Psoas muscle (tissue), 8 donors: Measurements from ENCODE around the gene SAMD4A. TPM values are rescaled to one million over a fixed set of nuclear protein-coding genes. Genes with fewer than 3 reads are reported as not detected.

Experiments used
- ATAC-seq, 4 donors: fragments of 200-7000 bp; cut with Tn5 transposase; one replicate each; pipeline ENCODE4 v1.9.1; 2020; ENCODE audit warnings: moderate library complexity in 3 of 4, mild to moderate bottlenecking in 2 of 4
- DNase-seq, 2 donors: peaks; one replicate each; pipeline ENCODE4 v3.0.0-alpha.2; 2020
- H3K27ac ChIP-seq: fragments of 200-600 bp; one replicate; pipeline ENCODE4 v1.8.0; 2022
- H3K27me3 ChIP-seq, 3 donors: fragments of 200-600 bp in 1 of 3; one replicate each; pipeline versions ENCODE4 v1.6.1 to v1.8.0; 2013 to 2022; ENCODE audit warnings: low read length in 2 of 3, mild to moderate bottlenecking in 2 of 3, moderate library complexity in 1 of 3; ENCODE audit not compliant: insufficient read depth in 3 of 3
- H3K36me3 ChIP-seq, 2 donors: fragments of 200-600 bp in 1 of 2; one replicate each; pipeline versions ENCODE4 v1.6.1 to v1.8.0; 2013 to 2022; ENCODE audit warnings: low read depth in 1 of 2, mild to moderate bottlenecking in 1 of 2, moderate library complexity in 1 of 2; ENCODE audit not compliant: insufficient read depth in 1 of 2
- H3K4me1 ChIP-seq: fragments of 200-600 bp; one replicate; pipeline ENCODE4 v1.8.0; 2022
- H3K4me3 ChIP-seq: fragments of 200-600 bp; one replicate; pipeline ENCODE4 v1.8.0; 2022; ENCODE audit warnings: mild to moderate bottlenecking
- H3K9me3 ChIP-seq: fragments of 200-600 bp; one replicate; pipeline ENCODE4 v1.8.0; 2022
- CTCF ChIP-seq: fragments of 200-600 bp; IDR thresholded peaks from one replicate; pipeline ENCODE4 v1.8.0; 2022; ENCODE audit warnings: antibody characterized with exemption
- WGBS, 3 donors: extraction: QIAGEN DNeasy Blood & Tissue Kit; methylation state at CpG; one replicate each; pipeline versions ENCODE4 v1.1.6 to v1.1.7; 2013; 5-methylcytosine and 5-hydroxymethylcytosine counted together
- intact Hi-C, 2 donors: fragments of 100-400 bp; cut with DNase I; formaldehyde crosslinking; loops; one replicate each; pipeline versions ENCODE4 v1.11.0 to v1.14.2; 2022
- polyA plus RNA-seq, 3 donors: library from polyadenylated mRNA; stranded (reverse); fragments of 200-250 nt; gene quantifications; one replicate each; pipeline ENCODE4 v1.2.3, GENCODE V29; 2013
- total RNA-seq, 4 donors: library from RNA; stranded (reverse); fragmentation: NEBNext Ultra II Directional in 2 of 4; extraction: Animal tissue kit (Norgen Biotek cat#: 25700) in 2 of 4; gene quantifications; one replicate each; pipeline versions ENCODE4 v1.2.1 to v1.2.4, GENCODE V29; 2021 to 2023
- donor health status: healthy with polysubstance abuse.
- donor health status: DM: no; HTN: no; CAD: no; lungs with moderate emphysema.
- donor health status: Bipolar disorder and iron deficiency.
- donor health status: healthy.
- donor health status: DM: yes; HTN: yes; CAD: no.
- donor health status: DM: no; HTN: no; CAD: no.
- donor health status: DM: no; HTN: no; CAD: no.
- donor health status: DM: yes; HTN: yes; CAD: no.

Gene SAMD4A
- total and polyA plus RNA-seq, 7 donors, result 9.6 to 139 (median 67.9) TPM

GRCh38 chr14:54788701-54789100 lies 221.8 kb downstream of the SAMD4A start:
- Histone ChIP-seq H3K27me3 (no peaks in the 10 kb centered on the region), H3K9me3 (no peaks in the 10 kb centered on the region), H3K36me3 (peaks cover 2 to 46% of the 10 kb centered on the region in 2 donors), H3K4me3 (no peak overlapping the region), H3K27ac (no peak overlapping the region), H3K4me1 (peaks cover 35% of the 10 kb centered on the region)
- no peak for TF ChIP-seq CTCF
- DNase-seq (no peak), ATAC-seq (no peak)
- intact Hi-C loops, result no loop called here
- 90 to 93% (median 92%) methylated on average over 17 of the region's 17 CpGs for WGBS, 3 donors

GRCh38 chr14:54789166-54789565 lies 222.2 kb downstream of the SAMD4A start:
- intact Hi-C loops, result no loop called here
- no peak for ATAC-seq
- TF ChIP-seq CTCF, result no peak
- Histone ChIP-seq H3K27ac (no peak overlapping the region), H3K4me3 (no peak overlapping the region), H3K4me1 (peaks cover 31% of the 10 kb centered on the region), H3K36me3 (peaks cover 2 to 46% of the 10 kb centered on the region in 2 donors), H3K27me3 (no peaks in the 10 kb centered on the region), H3K9me3 (no peaks in the 10 kb centered on the region)
- WGBS, 3 donors, result 84 to 91% (median 89%) methylated on average over 5 of the region's 5 CpGs
- no peak for DNase-seq

GRCh38 chr14:54789781-54790480 lies 223.0 kb downstream of the SAMD4A start:
- 95 to 96% (median 95%) methylated on average over 12 of the region's 12 CpGs for WGBS, 3 donors
- H3K27ac ChIP-seq, result no peak overlapping the region
- H3K36me3 ChIP-seq, result peaks cover 2 to 46% of the 10 kb centered on the region in 2 donors
- H3K27me3 ChIP-seq, result no peaks in the 10 kb centered on the region
- TF ChIP-seq CTCF, result no peak
- intact Hi-C loops, result no loop called here
- H3K4me3 ChIP-seq, result no peak overlapping the region
- peaks cover 29% of the 10 kb centered on the region for H3K4me1 ChIP-seq
- DNase-seq (no peak), ATAC-seq (no peak)
- peaks cover 3% of the 10 kb centered on the region for H3K9me3 ChIP-seq

- intact Hi-C loops, result no loop called here
- 82 to 92% (median 83%) methylated on average over 4 of the region's 4 CpGs for WGBS, 3 donors
- Histone ChIP-seq H3K27ac (no peak overlapping the region), H3K4me1 (peaks cover 19% of the 10 kb centered on the region), H3K9me3 (peaks cover 6% of the 10 kb centered on the region), H3K27me3 (no peaks in the 10 kb centered on the region), H3K4me3 (no peak overlapping the region), H3K36me3 (peaks cover 2 to 46% of the 10 kb centered on the region in 2 donors)
- no peak for TF ChIP-seq CTCF
- ATAC-seq (no peak), DNase-seq (no peak)
Measured at GRCh38 chr14:54791001-54791400, 224.1 kb downstream of the SAMD4A start.

GRCh38 chr14:54792288-54792687 lies 225.4 kb downstream of the SAMD4A start:
- ATAC-seq (no peak), DNase-seq (no peak)
- no peak for TF ChIP-seq CTCF
- peaks cover 6% of the 10 kb centered on the region for H3K9me3 ChIP-seq
- peaks cover 2 to 43% of the 10 kb centered on the region in 2 donors for H3K36me3 ChIP-seq
- intact Hi-C loops, result no loop called here
- no peak overlapping the region for H3K4me3 ChIP-seq
- H3K27ac ChIP-seq, result no peak overlapping the region
- peaks cover 6% of the 10 kb centered on the region for H3K4me1 ChIP-seq
- 72 to 76% (median 72%) methylated on average over 6 of the region's 6 CpGs for WGBS, 3 donors
- H3K27me3 ChIP-seq, result no peaks in the 10 kb centered on the region
